Activated CD8-positive, alpha-beta memory T cell treated with anti-CD3 and anti-CD28 coated beads for 36 hours (primary cell): ENCODE results near the gene TOR1A. TPM values are rescaled to one million over a fixed set of nuclear protein-coding genes. Genes with fewer than 3 reads are reported as not detected.
"Not testable (repeated sequence)": the region's sequence is repeated elsewhere in the genome, so short reads cannot be mapped to it uniquely, and the experiment has no call there.

Source experiments
- CTCF ChIA-PET: fragments of 350-600 bp; sonication (Branson Sonifier 250); formaldehyde crosslinking; loops from one replicate; lab custom pipeline; 2021; ENCODE audit warnings: antibody characterized with exemption; lab: Charles Lee
- POLR2A ChIA-PET: fragments of 350-600 bp; sonication (Branson Sonifier 250); formaldehyde crosslinking; loops from one replicate; lab custom pipeline; 2021; ENCODE audit warnings: antibody characterized with exemption; lab: Charles Lee
- total RNA-seq, 2 experiments: library from RNA; stranded (reverse); gene quantifications; one replicate each; pipeline ENCODE4 v1.2.3, GENCODE V29; 2021

Gene TOR1A
- total RNA-seq, 2 experiments from 2014 or later = 47.5 to 50.6 TPM

DNA sequence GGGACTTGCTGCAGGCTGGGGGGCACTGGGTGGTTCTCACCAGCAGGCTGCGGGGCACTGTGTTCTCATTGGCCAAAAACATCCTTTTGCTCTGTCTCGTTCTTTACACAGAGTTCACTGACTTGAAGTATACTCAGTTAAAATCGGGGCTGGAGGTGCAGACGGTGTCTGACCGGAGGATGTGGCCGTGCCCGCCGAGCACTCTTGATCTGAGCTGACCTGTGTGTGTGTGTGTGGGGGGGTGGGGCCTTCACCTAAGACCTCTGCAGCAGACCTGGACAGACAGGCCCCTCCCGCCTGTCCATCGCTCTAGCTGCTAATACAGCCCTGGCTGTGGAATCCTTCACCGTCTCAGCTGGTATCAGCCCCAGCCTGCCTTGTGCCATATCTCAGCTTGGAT, 13.8 kb downstream of the TOR1A start:
- ChIA-PET POLR2A (interaction anchor here (0.6 kb wide), 1 partner anchor 80 kb away, joined by 4 read pairs; no protein-coding TSS in a partner anchor), CTCF (interaction anchor here (1.4 kb wide), 1 partner anchor 25 kb away, joined by 3 read pairs; the partner anchor contains the start of gene C9orf78)

- POLR2A ChIA-PET = no interaction called here
- CTCF ChIA-PET = interaction anchor here (1.4 kb wide), 1 partner anchor 25 kb away, joined by 3 read pairs; the partner anchor contains the start of gene C9orf78
Measured at GRCh38 chr9:129809346-129809745, 14.6 kb downstream of the TOR1A start.

GRCh38 chr9:129806061-129806460, 17.9 kb downstream of the TOR1A start:
- POLR2A ChIA-PET = no interaction called here
- CTCF ChIA-PET = interaction anchor here (0.5 to 0.7 kb wide), 2 partner anchors 291 to 725 kb away, joined by 3 read pairs; no protein-coding TSS in a partner anchor

- ChIA-PET POLR2A (interaction anchor here (0.5 to 1.1 kb wide), 4 partner anchors 9 to 66 kb away, joined by 3 to 6 read pairs (median 4); no protein-coding TSS in a partner anchor), CTCF (interaction anchor here (0.8 to 1.2 kb wide), 4 partner anchors 8 to 82 kb away, joined by 3 read pairs; no protein-coding TSS in a partner anchor)
Measured at GRCh38 chr9:129803676-129804060, 20.3 kb downstream of the TOR1A start.

DNA sequence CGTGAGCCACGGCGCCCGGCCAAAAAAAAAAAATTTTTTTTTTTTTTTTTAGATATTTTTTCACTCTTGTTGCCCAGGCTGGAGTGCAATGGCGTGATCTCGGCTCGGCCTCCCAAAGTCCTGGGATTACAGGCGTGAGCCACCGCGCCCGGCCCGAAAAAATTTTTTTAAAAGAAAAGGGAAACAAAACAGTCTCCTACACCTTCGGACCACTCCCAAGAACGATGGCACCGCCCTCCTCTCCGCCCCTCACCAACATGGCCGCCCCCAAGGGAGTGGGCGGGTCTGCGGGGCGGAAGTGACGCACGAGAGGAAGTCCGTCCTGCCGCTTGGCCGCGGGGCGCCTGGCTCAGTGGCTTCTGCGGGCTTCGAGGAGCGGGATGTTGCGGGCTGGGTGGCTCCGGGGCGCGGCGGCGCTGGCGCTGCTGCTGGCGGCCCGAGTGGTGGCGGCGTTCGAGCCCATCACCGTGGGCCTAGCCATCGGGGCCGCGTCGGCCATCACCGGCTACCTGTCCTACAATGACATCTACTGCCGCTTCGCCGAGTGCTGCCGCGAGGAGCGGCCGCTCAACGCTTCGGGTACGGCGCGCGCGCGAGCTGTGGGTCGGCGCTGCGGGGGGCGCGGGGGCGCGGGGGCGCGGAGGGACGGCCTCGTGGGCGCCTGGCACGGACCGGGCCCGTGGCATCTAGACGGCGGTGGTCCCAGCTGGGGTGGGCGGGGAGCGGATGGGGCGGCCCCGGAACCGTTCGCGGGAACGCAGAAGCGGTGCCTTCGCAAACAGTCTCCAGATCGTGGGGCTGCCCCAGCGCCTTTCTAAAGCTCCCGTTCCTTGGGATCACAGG, 20.9 kb downstream of the TOR1A start, which contains the start of gene TOR1B:
Gene TOR1B, plus strand, starts transcription at position 352 of the 843 bp plus-strand sequence. Its CDS starts 29 bp downstream, at position 381.
- ChIA-PET CTCF (interaction anchor here (0.8 to 1.2 kb wide), 5 partner anchors 9 to 82 kb away, joined by 3 to 4 read pairs (median 3); no protein-coding TSS in a partner anchor), POLR2A (interaction anchor here (0.7 to 1.1 kb wide), 3 partner anchors 20 to 65 kb away, joined by 3 to 4 read pairs (median 3); no protein-coding TSS in a partner anchor)

- CTCF ChIA-PET = interaction anchor here (1.2 kb wide), 1 partner anchor 10 kb away, joined by 4 read pairs; no protein-coding TSS in a partner anchor
- POLR2A ChIA-PET = no interaction called here
Measured at GRCh38 chr9:129801504-129801903, 22.4 kb downstream of the TOR1A start.

- ChIA-PET CTCF (interaction anchor here (0.6 to 1.1 kb wide), 3 partner anchors 9 to 445 kb away, joined by 3 read pairs; no protein-coding TSS in a partner anchor), POLR2A (no interaction called here)
Measured at GRCh38 chr9:129798973-129799372, 25.0 kb downstream of the TOR1A start.

DNA sequence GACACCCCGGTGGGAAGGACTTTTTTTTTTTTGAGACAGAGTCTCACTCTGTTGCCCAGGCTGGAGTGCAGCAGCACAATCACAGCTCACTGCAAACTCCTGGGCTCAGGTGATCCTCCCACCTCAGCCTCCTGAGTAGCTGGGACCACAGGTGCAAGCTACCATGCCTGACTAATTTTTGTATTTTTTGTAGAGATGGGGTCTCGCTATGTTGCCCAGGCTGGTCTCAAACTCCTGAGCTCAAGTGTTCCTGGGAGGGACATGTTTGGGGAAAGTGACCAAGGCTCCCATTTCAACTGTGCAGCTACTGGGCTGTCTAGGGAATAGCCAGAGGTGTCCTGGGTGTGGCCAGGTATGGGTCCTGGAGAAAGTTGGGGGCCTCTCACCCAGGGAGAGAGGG, 27.9 kb downstream of the TOR1A start:
- POLR2A ChIA-PET = not testable (repeated sequence)
- CTCF ChIA-PET = interaction anchor here (0.6 kb wide), 1 partner anchor 52 kb away, joined by 4 read pairs; no protein-coding TSS in a partner anchor

DNA sequence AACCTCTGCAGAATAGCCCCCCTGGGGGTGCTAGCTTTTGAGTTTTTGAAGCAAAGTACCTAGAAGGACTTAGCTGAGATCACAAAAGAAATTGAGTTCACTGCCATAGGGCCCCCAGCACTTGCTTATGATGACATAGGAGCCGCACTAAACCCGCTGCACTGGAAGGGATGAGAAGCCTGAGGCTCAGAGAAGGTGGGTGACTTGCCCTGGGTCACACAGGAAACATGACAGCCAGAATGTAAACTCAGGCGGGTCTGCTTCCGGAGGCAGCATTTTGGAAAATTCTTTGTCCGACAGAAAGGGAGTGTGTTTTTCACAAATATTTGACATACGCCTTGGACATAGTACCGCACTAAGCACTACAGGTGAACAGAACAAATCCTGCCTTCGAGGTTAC, 29.4 kb downstream of the TOR1A start:
- ChIA-PET CTCF (no interaction called here), POLR2A (no interaction called here)

DNA sequence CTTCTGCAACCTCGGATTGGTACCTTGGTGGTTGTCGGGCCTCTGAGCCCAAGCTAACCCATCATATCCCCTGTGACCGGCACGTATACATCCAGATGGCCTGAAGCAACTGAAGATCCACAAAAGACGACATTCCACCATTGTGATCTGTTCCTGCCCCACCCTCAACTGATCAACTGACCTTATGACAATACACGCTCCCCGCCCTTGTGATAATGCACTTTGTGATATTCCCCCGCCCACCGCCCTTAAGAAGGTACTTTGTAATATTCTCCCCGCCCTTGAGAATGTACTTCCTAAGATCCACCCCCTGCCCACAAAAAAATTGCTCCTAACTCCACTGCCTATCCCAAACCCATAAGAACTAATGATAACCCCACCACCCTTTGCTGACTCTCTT, 37.5 kb downstream of the TOR1A start:
- CTCF ChIA-PET = interaction anchor here (0.6 to 2.1 kb wide), 4 partner anchors 49 to 142 kb away, joined by 3 to 11 read pairs (median 4); no protein-coding TSS in a partner anchor
- POLR2A ChIA-PET = no interaction called here

DNA sequence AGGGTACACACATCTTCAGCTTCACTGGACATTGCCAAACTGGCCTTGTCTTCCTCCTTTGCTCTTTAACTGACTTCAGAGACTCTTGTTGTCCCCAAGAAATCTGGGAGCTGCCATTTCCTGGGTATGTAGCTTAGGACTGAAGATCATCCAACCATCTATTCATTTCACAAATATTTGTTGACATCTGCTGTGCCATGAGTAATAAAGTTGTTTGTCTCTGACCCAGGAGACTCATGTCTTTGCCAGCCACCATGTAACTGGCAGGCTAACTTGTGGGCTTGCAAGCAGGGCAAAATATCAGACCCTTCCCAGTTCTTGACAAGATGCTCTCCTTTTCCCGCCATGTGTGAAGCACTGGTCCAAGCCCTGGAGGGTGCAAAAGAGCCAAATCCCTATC, 38.1 kb downstream of the TOR1A start:
- ChIA-PET CTCF (interaction anchor here (0.7 to 2.1 kb wide), 4 partner anchors 44 to 142 kb away, joined by 3 to 11 read pairs (median 6); no protein-coding TSS in a partner anchor), POLR2A (no interaction called here)

GRCh38 chr9:129784970-129785369, 39.0 kb downstream of the TOR1A start:
- POLR2A ChIA-PET = not testable (repeated sequence)
- CTCF ChIA-PET = interaction anchor here (1.5 to 3.2 kb wide), 2 partner anchors 43 to 46 kb away, joined by 7 to 35 read pairs; no protein-coding TSS in a partner anchor

DNA sequence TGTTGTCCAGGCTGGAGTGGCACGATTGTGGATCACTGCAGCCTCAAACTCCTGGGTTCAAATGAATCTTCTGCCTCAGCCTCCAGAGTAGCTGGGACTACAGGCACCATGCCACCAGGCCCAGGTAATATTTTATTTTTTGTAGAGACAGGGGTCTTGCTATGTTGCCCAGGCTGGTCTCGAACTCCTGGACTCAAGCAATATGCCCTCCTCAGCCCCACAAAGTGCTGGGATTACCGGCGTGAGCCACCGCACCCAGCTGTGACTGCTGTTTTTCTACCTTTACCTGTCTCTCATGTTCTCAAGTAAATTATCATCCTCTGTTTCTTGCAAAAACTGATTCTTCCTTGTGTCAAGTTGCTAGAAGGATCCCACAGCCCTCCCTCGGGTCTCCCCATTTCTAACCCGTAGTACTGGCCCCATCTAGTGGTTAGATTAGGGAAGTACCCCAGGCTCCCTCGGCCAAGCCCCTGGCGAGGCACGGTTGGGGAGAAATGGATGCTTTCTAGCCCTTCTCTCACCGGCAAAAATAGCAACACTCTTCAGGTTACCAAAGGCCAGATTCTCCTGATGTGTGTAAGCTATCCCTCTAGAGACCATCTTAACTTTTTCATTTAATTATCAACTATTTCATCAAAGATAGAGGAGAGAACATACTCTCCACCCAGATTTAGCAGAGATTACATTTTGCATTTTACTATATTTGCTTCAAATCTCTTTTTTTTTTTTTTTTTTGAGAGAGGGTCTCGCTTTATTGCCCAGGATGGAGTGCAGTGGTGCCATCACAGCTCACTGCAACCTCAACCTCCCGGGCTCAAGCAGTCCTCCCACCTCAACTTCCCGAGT, 40.2 kb downstream of the TOR1A start:
- ChIA-PET CTCF (interaction anchor here (0.7 to 3.2 kb wide), 10 partner anchors 15 to 141 kb away, joined by 3 to 35 read pairs (median 4); no protein-coding TSS in a partner anchor), POLR2A (no interaction called here)

- CTCF ChIA-PET = interaction anchor here (0.6 to 2.8 kb wide), 4 partner anchors 55 to 170 kb away, joined by 3 to 12 read pairs (median 4); no protein-coding TSS in a partner anchor
- POLR2A ChIA-PET = no interaction called here
Measured at GRCh38 chr9:129781981-129782380, 42.0 kb downstream of the TOR1A start.

DNA sequence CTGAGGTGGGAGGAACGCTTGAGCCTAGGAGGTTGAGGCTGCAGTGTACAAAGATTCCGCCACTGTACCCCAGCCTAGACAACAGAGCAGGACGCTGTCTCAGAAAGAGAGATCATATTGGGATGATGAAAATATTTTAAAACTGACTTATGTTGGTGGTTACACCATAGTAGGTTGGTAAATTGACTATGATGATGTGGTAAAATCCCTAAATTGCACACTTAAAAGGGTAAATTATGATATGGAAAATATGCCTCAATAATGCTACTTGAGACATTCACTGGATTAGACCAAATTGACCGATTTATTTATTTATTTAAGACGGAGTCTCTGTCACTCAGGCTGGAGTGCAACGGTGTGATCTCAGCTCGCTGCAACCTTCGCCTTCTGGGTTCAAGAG, 42.8 kb downstream of the TOR1A start:
- POLR2A ChIA-PET = no interaction called here

DNA sequence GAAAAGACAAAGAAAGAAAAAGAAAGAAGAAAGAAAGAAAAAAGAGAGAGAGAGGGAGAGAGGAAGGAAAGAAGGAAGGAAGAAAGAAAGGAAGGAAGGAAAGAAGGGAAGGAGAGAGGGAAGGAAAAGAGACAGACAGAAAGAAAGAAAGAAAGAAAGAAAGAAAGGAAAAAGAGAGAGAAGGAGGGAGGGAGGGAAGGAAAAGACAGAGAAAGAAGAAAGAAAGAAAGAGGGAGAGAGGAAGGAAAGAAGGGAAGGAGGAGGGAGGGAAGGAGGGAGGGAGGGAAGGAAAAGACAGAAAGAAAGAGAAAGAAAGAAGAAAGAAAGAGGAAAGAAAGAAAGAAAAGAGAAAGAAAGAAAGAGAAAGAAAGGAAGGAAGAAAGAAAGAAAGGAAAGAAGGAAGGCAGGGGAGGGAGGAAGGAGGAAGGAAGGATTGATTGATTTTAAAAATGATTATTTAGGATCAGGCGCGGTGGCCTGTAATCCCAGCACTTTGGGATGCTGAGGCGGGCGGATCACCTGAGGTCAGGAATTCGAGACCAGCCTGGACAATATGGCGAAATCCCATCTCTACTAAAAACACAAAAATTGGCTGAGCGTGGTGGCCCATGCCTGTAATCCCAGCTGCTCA, 44.3 kb downstream of the TOR1A start:
- ChIA-PET CTCF (no interaction called here), POLR2A (interaction anchor here (0.5 kb wide), 1 partner anchor 346 kb away, joined by 5 read pairs; no protein-coding TSS in a partner anchor)

More for the DNA sequence above, 42.8 kb downstream of the TOR1A start:
- CTCF ChIA-PET = interaction anchor here (1.1 to 2.8 kb wide), 2 partner anchors 138 to 142 kb away, joined by 3 to 12 read pairs; no protein-coding TSS in a partner anchor

- POLR2A ChIA-PET = no interaction called here
Measured at GRCh38 chr9:129778469-129778868, 45.5 kb downstream of the TOR1A start.

GRCh38 chr9:129777769-129778130, 46.2 kb downstream of the TOR1A start:
- POLR2A ChIA-PET = no interaction called here
- CTCF ChIA-PET = interaction anchor here (0.9 to 2.0 kb wide), 2 partner anchors 49 to 51 kb away, joined by 3 to 7 read pairs; no protein-coding TSS in a partner anchor

More at GRCh38 chr9:129778469-129778868, 45.5 kb downstream of the TOR1A start:
- CTCF ChIA-PET = interaction anchor here (2.0 kb wide), 1 partner anchor 52 kb away, joined by 7 read pairs; no protein-coding TSS in a partner anchor
